GM23338 (cell line): ENCODE results near the gene LGR5. TPM values are rescaled to one million over a fixed set of nuclear protein-coding genes. Genes with fewer than 3 reads are reported as not detected.

Experiments
- ATAC-seq: fragments of 200-7000 bp; cut with Tn5 transposase; 3 replicates; pipeline ENCODE4 v1.9.1; 2020
- DNase-seq: peaks from one replicate; pipeline ENCODE4 v3.0.0-alpha.2; 2015; ENCODE audit warnings: low spot score
- H2AFZ ChIP-seq: fragments of 200-600 bp; sonication (generic); 2 replicates; pipeline ENCODE4 v1.8.0; 2016; ENCODE audit warnings: antibody characterized with exemption, mild to moderate bottlenecking, moderate library complexity
- H3F3A ChIP-seq: fragments of 200-600 bp; sonication (generic); replicated peaks from 2 replicates; pipeline ENCODE4 v1.8.0; 2017; ENCODE audit warnings: antibody characterized with exemption, mixed run types, low read depth
- H3K27ac ChIP-seq: fragments of 200-600 bp; sonication (generic); 2 replicates; pipeline ENCODE4 v1.6.1; 2016; ENCODE audit warnings: low read depth
- H3K27me3 ChIP-seq: fragments of 200-600 bp; sonication (generic); 2 replicates; pipeline ENCODE4 v1.8.0; 2016; ENCODE audit warnings: mild to moderate bottlenecking, mixed run types, moderate library complexity; ENCODE audit not compliant: insufficient read depth
- H3K36me3 ChIP-seq: fragments of 200-600 bp; sonication (generic); 2 replicates; pipeline ENCODE4 v1.8.0; 2016; ENCODE audit warnings: mild to moderate bottlenecking; ENCODE audit not compliant: insufficient read depth
- H3K4me1 ChIP-seq: fragments of 200-600 bp; sonication (generic); 2 replicates; pipeline ENCODE4 v1.8.0; 2016; ENCODE audit warnings: mild to moderate bottlenecking, moderate library complexity; ENCODE audit not compliant: insufficient read depth
- H3K4me2 ChIP-seq: fragments of 200-600 bp; sonication (generic); 2 replicates; pipeline ENCODE4 v1.7.1; 2017; ENCODE audit warnings: mixed run types
- H3K4me3 ChIP-seq: fragments of 200-600 bp; sonication (generic); 2 replicates; pipeline ENCODE4 v1.6.1; 2016; ENCODE audit warnings: mixed run types
- H3K79me2 ChIP-seq: fragments of 200-600 bp; sonication (generic); replicated peaks from 2 replicates; pipeline ENCODE4 v1.8.0; 2017; ENCODE audit warnings: mild to moderate bottlenecking; ENCODE audit not compliant: insufficient read depth
- H3K9me2 ChIP-seq: fragments of 200-600 bp; sonication (generic); 2 replicates; pipeline ENCODE4 v1.8.0; 2017; ENCODE audit not compliant: insufficient read depth
- H4K20me1 ChIP-seq: fragments of 200-600 bp; sonication (generic); replicated peaks from 2 replicates; pipeline ENCODE4 v1.8.0; 2017; ENCODE audit warnings: mild to moderate bottlenecking; ENCODE audit not compliant: insufficient read depth
- H3K27ac Mint-ChIP-seq: 2 replicates; pipeline ENCODE4 v1.8.0; 2020; ENCODE audit warnings: inconsistent platforms, mild to moderate bottlenecking, moderate library complexity, mixed read lengths
- H3K27me3 Mint-ChIP-seq: 3 replicates; pipeline ENCODE4 v1.8.0; 2022; ENCODE audit warnings: low read depth, mild to moderate bottlenecking, moderate library complexity, mixed read lengths, inconsistent platforms; ENCODE audit not compliant: insufficient read depth, poor library complexity
- H3K36me3 Mint-ChIP-seq: 3 replicates; pipeline ENCODE4 v1.8.0; 2021; ENCODE audit warnings: low read depth, mild to moderate bottlenecking, inconsistent platforms, moderate library complexity, mixed read lengths
- H3K4me1 Mint-ChIP-seq: 3 replicates; pipeline ENCODE4 v1.8.0; 2020; ENCODE audit warnings: mild to moderate bottlenecking, inconsistent platforms, mixed read lengths
- H3K4me3 Mint-ChIP-seq: 3 replicates; pipeline ENCODE4 v1.8.0; 2021; ENCODE audit warnings: moderate library complexity, mild to moderate bottlenecking, inconsistent platforms, mixed read lengths
- H3K9me3 Mint-ChIP-seq: 3 replicates; pipeline ENCODE4 v1.8.0; 2020; ENCODE audit warnings: moderate library complexity, mild to moderate bottlenecking, inconsistent platforms, mixed read lengths
- CREB1 ChIP-seq: fragments of 250-450 bp; sonication (Bioruptor Pico); IDR thresholded peaks from 2 replicates; pipeline ENCODE4 v1.5.0; 2020; ENCODE audit warnings: low read depth, mild to moderate bottlenecking, moderate library complexity
- CTCF ChIP-seq, 2 experiments: fragments of 200-600 bp in 1 of 2; sonication (generic) in 1 of 2; conservative IDR thresholded peaks; 2 replicates each; pipeline versions ENCODE4 v1.5.1 to v1.6.1; 2016 to 2017; ENCODE audit warnings: antibody characterized with exemption in 2 of 2, low read depth in 2 of 2, mild to moderate bottlenecking in 2 of 2, moderate library complexity in 1 of 2
- ETS1 ChIP-seq: IDR thresholded peaks from 2 replicates; pipeline ENCODE4 v1.6.1; 2016; ENCODE audit warnings: antibody characterized with exemption
- EZH2 ChIP-seq: fragments of 200-600 bp; sonication (generic); IDR thresholded peaks from one replicate; pipeline ENCODE4 v1.8.0; 2017; ENCODE audit warnings: antibody characterized with exemption, mild to moderate bottlenecking, low read depth; ENCODE audit not compliant: unreplicated experiment
- EZH2phosphoT487 ChIP-seq: fragments of 200-600 bp; sonication (generic); IDR thresholded peaks from one replicate; pipeline ENCODE4 v1.8.1; 2018; ENCODE audit warnings: antibody characterized with exemption; ENCODE audit not compliant: unreplicated experiment
- JUNB ChIP-seq: IDR thresholded peaks from one replicate; pipeline ENCODE4 v1.6.1; 2016; ENCODE audit warnings: antibody characterized with exemption; ENCODE audit not compliant: unreplicated experiment
- NANOG ChIP-seq: IDR thresholded peaks from 2 replicates; pipeline ENCODE4 v1.6.1; 2016; ENCODE audit warnings: antibody characterized with exemption, borderline replicate concordance
- POLR2AphosphoS5 ChIP-seq: IDR thresholded peaks from 2 replicates; pipeline ENCODE4 v1.6.1; 2016; ENCODE audit warnings: antibody characterized with exemption, low read depth
- REST ChIP-seq: IDR thresholded peaks from one replicate; pipeline ENCODE4 v1.6.1; 2018; ENCODE audit warnings: antibody characterized with exemption; ENCODE audit not compliant: unreplicated experiment
- STAT1 ChIP-seq: IDR thresholded peaks from one replicate; pipeline ENCODE4 v1.6.1; 2016; ENCODE audit warnings: antibody characterized with exemption; ENCODE audit not compliant: unreplicated experiment
- ZNF114 ChIP-seq: fragments of 250-450 bp; sonication (Bioruptor Pico); IDR thresholded peaks from 2 replicates; pipeline ENCODE4 v1.5.0; 2020; ENCODE audit warnings: mild to moderate bottlenecking, moderate library complexity
- ZNF331 ChIP-seq: fragments of 250-450 bp; sonication (Bioruptor Pico); IDR thresholded peaks from 2 replicates; pipeline ENCODE4 v1.5.0; 2020; ENCODE audit warnings: low read depth, mild to moderate bottlenecking, moderate library complexity
- ZNF462 ChIP-seq: fragments of 250-450 bp; sonication (Bioruptor Pico); IDR thresholded peaks from 2 replicates; pipeline ENCODE4 v1.5.0; 2020; ENCODE audit warnings: mild to moderate bottlenecking, moderate library complexity
- polyA plus RNA-seq: library from polyadenylated mRNA; unstranded; fragments of >200 nt; fragmentation: Nextera tagmentation; extraction: Ambion mirVana; gene quantifications from 2 replicates; pipeline ENCODE4 v1.2.1, GENCODE V29; 2016
- total RNA-seq: library from RNA; depleted of rRNA; stranded (reverse); fragments of >200 nt; shearing (Covaris generic); gene quantifications from 2 replicates; pipeline ENCODE4 v1.2.3, GENCODE V29; 2014

Gene LGR5
- total and polyA plus RNA-seq, 2 experiments from 2014 or later, result 0.17 to 0.26 TPM

GRCh38 chr12:71556448-71556847 lies 116.8 kb downstream of the LGR5 start:
- Histone ChIP-seq H3K79me2 (no peaks in the 10 kb centered on the region), H3K9me2 (no peaks in the 10 kb centered on the region), H3K4me3 (no peak overlapping the region), H3K36me3 (no peaks in the 10 kb centered on the region), H4K20me1 (no peaks in the 10 kb centered on the region), H3K27ac (no peak overlapping the region), H3F3A (no peaks in the 10 kb centered on the region), H3K4me2 (0 out of 2 replicates have a peak overlapping the region, but pooled peaks have one; percentile 28), H3K4me1 (no peaks in the 10 kb centered on the region), H3K27me3 (no peaks in the 10 kb centered on the region), H2AFZ (no peak overlapping the region)
- no peaks in the 10 kb centered on the region for H3K9me3 Mint-ChIP-seq
- no peaks in the 10 kb centered on the region for H3K36me3 Mint-ChIP-seq
- no peak for DNase-seq
- ATAC-seq, result no peak; the same call in 2 of the 3 replicates
- peaks cover 7% of the 10 kb centered on the region for H3K4me1 Mint-ChIP-seq
- H3K4me3 Mint-ChIP-seq, result no peak overlapping the region
- no peak for TF ChIP-seq POLR2AphosphoS5
- TF ChIP-seq REST, result no peak
- TF ChIP-seq CREB1 (CRISPR knock-in tag), result no peak
- no peak for TF ChIP-seq ETS1
- no peak for TF ChIP-seq CTCF (conservative IDR thresholded peaks at IDR 0.05; ENCODE audit: low read depth in 2 of 2)
- no peak for TF ChIP-seq ZNF331
- TF ChIP-seq ZNF114 (CRISPR knock-in tag), result no peak
- no peak for TF ChIP-seq EZH2phosphoT487
- TF ChIP-seq NANOG, result no peak
- no peak for TF ChIP-seq STAT1
- TF ChIP-seq EZH2, result no peak
- TF ChIP-seq ZNF462 (CRISPR knock-in tag), result no peak
- no peak for TF ChIP-seq JUNB
- peaks cover 1% of the 10 kb centered on the region for H3K27me3 Mint-ChIP-seq
- peak overlapping the region; percentile 13; the same call in 1 of the 2 replicates for H3K27ac Mint-ChIP-seq
